ENCODE data around the gene KRTAP12-4.

GRCh38 chr21:44667612-44668011 is 13.2 kb upstream of the KRTAP12-4 start:
- TF ChIP-seq EZH2 (IDR thresholded peaks at IDR 0.05; ENCODE audit: low read depth) = no peak
- TF ChIP-seq, protein P1, sequence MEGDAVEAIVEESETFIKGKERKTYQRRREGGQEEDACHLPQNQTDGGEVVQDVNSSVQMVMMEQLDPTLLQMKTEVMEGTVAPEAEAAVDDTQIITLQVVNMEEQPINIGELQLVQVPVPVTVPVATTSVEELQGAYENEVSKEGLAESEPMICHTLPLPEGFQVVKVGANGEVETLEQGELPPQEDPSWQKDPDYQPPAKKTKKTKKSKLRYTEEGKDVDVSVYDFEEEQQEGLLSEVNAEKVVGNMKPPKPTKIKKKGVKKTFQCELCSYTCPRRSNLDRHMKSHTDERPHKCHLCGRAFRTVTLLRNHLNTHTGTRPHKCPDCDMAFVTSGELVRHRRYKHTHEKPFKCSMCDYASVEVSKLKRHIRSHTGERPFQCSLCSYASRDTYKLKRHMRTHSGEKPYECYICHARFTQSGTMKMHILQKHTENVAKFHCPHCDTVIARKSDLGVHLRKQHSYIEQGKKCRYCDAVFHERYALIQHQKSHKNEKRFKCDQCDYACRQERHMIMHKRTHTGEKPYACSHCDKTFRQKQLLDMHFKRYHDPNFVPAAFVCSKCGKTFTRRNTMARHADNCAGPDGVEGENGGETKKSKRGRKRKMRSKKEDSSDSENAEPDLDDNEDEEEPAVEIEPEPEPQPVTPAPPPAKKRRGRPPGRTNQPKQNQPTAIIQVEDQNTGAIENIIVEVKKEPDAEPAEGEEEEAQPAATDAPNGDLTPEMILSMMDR (conservative IDR thresholded peaks at IDR 0.05) = no peak

Data from PC-9 (cell line).